HG03442 (cell line): Measurements from ENCODE around the gene RAD52.

Experiments used
- ATAC-seq: cut with Tn5 transposase; IDR thresholded peaks from one replicate; pipeline ENCODE4 v1.9.1; 2021; ENCODE audit warnings: mild to moderate bottlenecking, moderate library complexity; ENCODE audit not compliant: unreplicated experiment

The RAD52 gene

GRCh38 chr12:916240-916639, 33.3 kb downstream of the RAD52 start:
- ATAC-seq, result no peak

- ATAC-seq, result no peak
These were observed 34.4 kb downstream of the RAD52 start for GRCh38 chr12:915090-915489.

GRCh38 chr12:913919-914698, 35.4 kb downstream of the RAD52 start:
- ATAC-seq, result no peak

- no peak for ATAC-seq
These were observed 36.8 kb downstream of the RAD52 start for GRCh38 chr12:912466-913235.

- ATAC-seq, result no peak
These were observed 38.2 kb downstream of the RAD52 start for GRCh38 chr12:911191-911826.

- ATAC-seq, result no peak
These were observed 39.1 kb downstream of the RAD52 start for GRCh38 chr12:910416-910815.

GRCh38 chr12:909861-910260, 39.6 kb downstream of the RAD52 start:
- no peak for ATAC-seq

GRCh38 chr12:907413-908185, 41.9 kb downstream of the RAD52 start:
- ATAC-seq, result no peak

- ATAC-seq, result no peak
These were observed 43.4 kb downstream of the RAD52 start for GRCh38 chr12:906062-906585.

GRCh38 chr12:905261-906031, 44.0 kb downstream of the RAD52 start:
- no peak for ATAC-seq

GRCh38 chr12:904010-904414, 45.5 kb downstream of the RAD52 start:
- ATAC-seq, result no peak

- ATAC-seq, result no peak
These were observed 46.4 kb downstream of the RAD52 start for GRCh38 chr12:903055-903454.

- no peak for ATAC-seq
These were observed 46.9 kb downstream of the RAD52 start for GRCh38 chr12:902581-902980.

GRCh38 chr12:897386-897785, 52.1 kb downstream of the RAD52 start:
- no peak for ATAC-seq

GRCh38 chr12:896031-896430, 53.5 kb downstream of the RAD52 start:
- ATAC-seq, result no peak

- no peak for ATAC-seq
These were observed 55.3 kb downstream of the RAD52 start for GRCh38 chr12:894226-894625.

- no peak for ATAC-seq
These were observed 63.3 kb downstream of the RAD52 start for GRCh38 chr12:886206-886605.

- ATAC-seq, result no peak
These were observed 63.8 kb downstream of the RAD52 start for GRCh38 chr12:885701-886100.

- ATAC-seq, result no peak
These were observed 64.6 kb downstream of the RAD52 start for GRCh38 chr12:884746-885414.

- ATAC-seq, result no peak
These were observed 68.8 kb downstream of the RAD52 start for GRCh38 chr12:880656-881055.
